GM12874 (cell line): ENCODE results near the gene GAS7.
A peak's percentile ranks its signal among the peaks of the same experiment; 100 is the strongest.

Experiments
- TF ChIP-seq, protein P1 (sequence below): IDR thresholded peaks from 2 replicates; pipeline ENCODE4 v1.5.1; 2011; ENCODE audit warnings: low read depth, mild to moderate bottlenecking, control low read depth, low read length, moderate library complexity; ENCODE audit not compliant: insufficient read depth

Gene GAS7

DNA sequence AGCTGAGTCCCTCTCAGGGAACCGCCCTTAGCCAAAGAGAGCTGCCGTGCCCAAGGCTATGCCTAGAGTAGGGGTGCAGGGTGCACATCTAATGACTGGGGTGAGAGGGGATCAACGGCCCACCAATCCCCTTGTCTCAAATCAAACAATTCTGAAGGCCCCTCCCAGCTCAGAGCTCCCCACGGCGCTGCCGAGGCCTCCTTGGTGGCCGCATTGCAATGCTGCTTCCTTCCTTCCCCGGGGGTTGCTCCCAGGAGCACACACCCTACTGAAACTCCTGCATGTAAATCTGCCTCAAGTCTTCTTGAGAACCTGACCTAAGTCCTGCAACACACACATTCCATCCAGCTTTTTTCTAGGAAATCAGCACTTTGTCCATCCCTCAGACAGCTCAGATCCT is 212.8 kb downstream of the GAS7 start:
- TF ChIP-seq, protein P1, sequence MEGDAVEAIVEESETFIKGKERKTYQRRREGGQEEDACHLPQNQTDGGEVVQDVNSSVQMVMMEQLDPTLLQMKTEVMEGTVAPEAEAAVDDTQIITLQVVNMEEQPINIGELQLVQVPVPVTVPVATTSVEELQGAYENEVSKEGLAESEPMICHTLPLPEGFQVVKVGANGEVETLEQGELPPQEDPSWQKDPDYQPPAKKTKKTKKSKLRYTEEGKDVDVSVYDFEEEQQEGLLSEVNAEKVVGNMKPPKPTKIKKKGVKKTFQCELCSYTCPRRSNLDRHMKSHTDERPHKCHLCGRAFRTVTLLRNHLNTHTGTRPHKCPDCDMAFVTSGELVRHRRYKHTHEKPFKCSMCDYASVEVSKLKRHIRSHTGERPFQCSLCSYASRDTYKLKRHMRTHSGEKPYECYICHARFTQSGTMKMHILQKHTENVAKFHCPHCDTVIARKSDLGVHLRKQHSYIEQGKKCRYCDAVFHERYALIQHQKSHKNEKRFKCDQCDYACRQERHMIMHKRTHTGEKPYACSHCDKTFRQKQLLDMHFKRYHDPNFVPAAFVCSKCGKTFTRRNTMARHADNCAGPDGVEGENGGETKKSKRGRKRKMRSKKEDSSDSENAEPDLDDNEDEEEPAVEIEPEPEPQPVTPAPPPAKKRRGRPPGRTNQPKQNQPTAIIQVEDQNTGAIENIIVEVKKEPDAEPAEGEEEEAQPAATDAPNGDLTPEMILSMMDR, result no peak

DNA sequence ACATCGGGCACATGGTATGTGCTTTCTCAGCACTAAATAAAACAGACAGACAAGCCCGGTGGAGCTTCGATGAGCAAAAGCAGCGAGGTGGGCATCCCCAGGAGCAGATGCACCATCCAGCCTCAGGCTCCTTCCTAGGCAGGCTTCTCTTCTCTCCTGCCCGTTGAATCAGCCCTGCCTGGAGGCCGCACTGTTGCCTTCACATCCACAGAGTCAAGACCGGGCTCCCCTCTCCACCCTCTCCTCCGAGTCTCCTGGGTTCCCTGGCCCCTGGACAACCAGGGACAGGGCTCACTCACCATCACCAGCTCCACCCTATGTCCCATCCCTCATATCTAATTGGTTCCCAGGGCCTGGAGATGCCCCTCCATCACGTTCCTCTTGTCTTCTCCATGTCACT is 213.6 kb downstream of the GAS7 start:
- TF ChIP-seq, protein P1, result no peak

- TF ChIP-seq, protein P1, result peak; percentile 28; the same call in 1 of the 2 replicates
Measured at GRCh38 chr17:9982159-9982558, 216.2 kb downstream of the GAS7 start.

DNA sequence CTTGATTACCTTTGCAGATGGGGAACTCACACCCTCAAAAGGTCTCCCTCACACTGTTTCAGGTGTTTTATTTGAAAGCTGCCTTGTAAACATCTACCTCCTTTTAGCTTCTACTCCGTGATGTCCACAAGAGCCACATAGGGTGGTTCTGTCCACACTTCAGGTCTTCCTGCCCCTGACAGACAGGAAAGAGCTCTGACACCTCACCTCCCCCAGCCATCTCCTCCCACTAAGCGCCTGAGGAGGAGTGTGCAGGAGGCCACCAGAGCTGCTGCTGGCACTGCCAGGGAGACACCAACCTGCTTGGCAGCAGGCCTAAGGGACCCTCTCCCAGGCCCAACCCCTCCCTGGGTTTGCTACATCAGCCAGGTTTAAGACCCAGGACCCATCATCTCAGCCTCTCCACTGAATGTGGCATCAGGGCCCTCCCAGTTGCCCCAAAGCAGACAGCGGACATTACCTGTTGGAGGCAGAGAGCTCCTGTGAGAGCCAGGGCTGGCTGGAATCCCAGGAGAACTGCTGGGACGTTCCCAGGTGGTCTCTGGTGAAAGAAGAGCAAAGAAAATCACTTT is 217.0 kb downstream of the GAS7 start:
- TF ChIP-seq, protein P1, result no peak

- TF ChIP-seq, protein P1, result no peak
Measured at GRCh38 chr17:9979463-9979995, 218.9 kb downstream of the GAS7 start.

- TF ChIP-seq, protein P1, result no peak
Measured at GRCh38 chr17:9977180-9977575, 221.2 kb downstream of the GAS7 start.

GRCh38 chr17:9976283-9977179 is 221.9 kb downstream of the GAS7 start:
- TF ChIP-seq, protein P1, result no peak
